Skeletal muscle cell (primary cell): ENCODE results near the gene SUN1.
"Not testable (repeated sequence)": the region's sequence is repeated elsewhere in the genome, so short reads cannot be mapped to it uniquely, and the experiment has no call there.

Experiments
- DNase-seq: peaks from one replicate; pipeline ENCODE4 v3.0.0-alpha.2; 2010; ENCODE audit warnings: low read depth
- H3K4me3 ChIP-seq: 2 replicates; pipeline ENCODE4 v1.5.1; 2011; ENCODE audit warnings: low read depth, mild to moderate bottlenecking, control low read depth, low read length, moderate library complexity

Gene SUN1

GRCh38 chr7:898855-899681 is 66.8 kb downstream of the SUN1 start:
- DNase-seq: no peak
- no peak overlapping the region for H3K4me3 ChIP-seq

GRCh38 chr7:899806-900205 is 67.5 kb downstream of the SUN1 start:
- no peak for DNase-seq
- no peak overlapping the region for H3K4me3 ChIP-seq

GRCh38 chr7:900331-901040 is 68.2 kb downstream of the SUN1 start:
- DNase-seq: no peak
- no peak overlapping the region for H3K4me3 ChIP-seq

- no peak overlapping the region for H3K4me3 ChIP-seq
- no peak for DNase-seq
Observed at GRCh38 chr7:901041-901387, 68.7 kb downstream of the SUN1 start.

- peak; percentile 62 for DNase-seq
- H3K4me3 ChIP-seq: no peak overlapping the region
Observed at GRCh38 chr7:901388-902154, 69.3 kb downstream of the SUN1 start.

GRCh38 chr7:902996-903395 is 70.7 kb downstream of the SUN1 start:
- no peak overlapping the region for H3K4me3 ChIP-seq
- DNase-seq: no peak

GRCh38 chr7:903921-904755 is 71.9 kb downstream of the SUN1 start:
- no peak for DNase-seq

GRCh38 chr7:904847-905246 is 72.6 kb downstream of the SUN1 start:
- no peak for DNase-seq
- no peak overlapping the region for H3K4me3 ChIP-seq

More at GRCh38 chr7:903921-904755, 71.9 kb downstream of the SUN1 start:
- H3K4me3 ChIP-seq: no peak overlapping the region

- no peak overlapping the region for H3K4me3 ChIP-seq
- no peak for DNase-seq
Observed at GRCh38 chr7:906776-907157, 74.5 kb downstream of the SUN1 start.

GRCh38 chr7:907158-907980 is 75.1 kb downstream of the SUN1 start:
- no peak for DNase-seq
- no peak overlapping the region for H3K4me3 ChIP-seq

- no peak for DNase-seq
- H3K4me3 ChIP-seq: no peak overlapping the region
Observed at GRCh38 chr7:908159-908581, 75.9 kb downstream of the SUN1 start.

GRCh38 chr7:908591-909357 is 76.5 kb downstream of the SUN1 start:
- H3K4me3 ChIP-seq: peak overlapping the region; percentile 21
- DNase-seq: not testable (repeated sequence)

- peak overlapping the region; percentile 7 for H3K4me3 ChIP-seq
- no peak for DNase-seq
Observed at GRCh38 chr7:909358-910329, 77.4 kb downstream of the SUN1 start.

GRCh38 chr7:910441-910861 is 78.2 kb downstream of the SUN1 start:
- DNase-seq: no peak

GRCh38 chr7:910931-911431 is 78.7 kb downstream of the SUN1 start:
- DNase-seq: no peak
- no peak overlapping the region for H3K4me3 ChIP-seq

More at GRCh38 chr7:910441-910861, 78.2 kb downstream of the SUN1 start:
- H3K4me3 ChIP-seq: no peak overlapping the region

- H3K4me3 ChIP-seq: no peak overlapping the region
- no peak for DNase-seq
Observed at GRCh38 chr7:911791-912480, 79.7 kb downstream of the SUN1 start.
